GM18508 (cell line): ENCODE data around the gene ZMAT5.

Experiments used
- ATAC-seq: cut with Tn5 transposase; IDR thresholded peaks from one replicate; pipeline ENCODE4 v1.9.1; 2021; ENCODE audit warnings: moderate number of reproducible peaks; ENCODE audit not compliant: insufficient read depth, unreplicated experiment

The ZMAT5 gene

GRCh38 chr22:29693671-29694070, 73.1 kb downstream of the ZMAT5 start:
- no peak for ATAC-seq

- no peak for ATAC-seq
Measured at GRCh38 chr22:29693161-29693560, 73.6 kb downstream of the ZMAT5 start.

- ATAC-seq = no peak
Measured at GRCh38 chr22:29692327-29692640, 74.5 kb downstream of the ZMAT5 start.

- no peak for ATAC-seq
Measured at GRCh38 chr22:29691636-29692326, 75.0 kb downstream of the ZMAT5 start.

GRCh38 chr22:29690476-29690875, 76.3 kb downstream of the ZMAT5 start:
- no peak for ATAC-seq

GRCh38 chr22:29689880-29690213, 77.0 kb downstream of the ZMAT5 start:
- ATAC-seq = no peak

GRCh38 chr22:29689206-29689879, 77.5 kb downstream of the ZMAT5 start:
- ATAC-seq = no peak

- ATAC-seq = no peak
Measured at GRCh38 chr22:29684244-29684643, 82.6 kb downstream of the ZMAT5 start.

GRCh38 chr22:29683536-29683935, 83.3 kb downstream of the ZMAT5 start:
- ATAC-seq = no peak
